K562 (cell line): ENCODE data around the gene ARHGAP26.

ENCODE experiments used
- CTCF ChIP-seq, 3 experiments: IDR thresholded peaks in 2 of 3; conservative IDR thresholded peaks in 1 of 3; 2 replicates each; pipeline ENCODE4 v1.5.1; 2011 to 2012; ENCODE audit warnings: low read length in 3 of 3, mild to moderate bottlenecking in 3 of 3, control low read depth in 2 of 3, improper control_type of control experiment in 1 of 3, inconsistent platforms in 1 of 3, low read depth in 1 of 3, mixed read lengths in 1 of 3, moderate library complexity in 1 of 3; ENCODE audit not compliant: insufficient read depth in 2 of 3
- EZH2 ChIP-seq: IDR thresholded peaks from 2 replicates; pipeline ENCODE4 v1.6.1; 2012; ENCODE audit warnings: low read depth, mild to moderate bottlenecking, inconsistent platforms, low read length, borderline replicate concordance
- HIVEP1 ChIP-seq: fragments of 250-450 bp; sonication (Bioruptor Pico); IDR thresholded peaks from 2 replicates; pipeline ENCODE4 v1.4.0; 2020; ENCODE audit warnings: mild to moderate bottlenecking
- KDM2B ChIP-seq: fragments of 250-450 bp; sonication (Bioruptor Pico); IDR thresholded peaks from 2 replicates; pipeline ENCODE4 v1.8.0; 2021; ENCODE audit warnings: mild to moderate bottlenecking, moderate library complexity
- POLR3G ChIP-seq: IDR thresholded peaks from 2 replicates; pipeline ENCODE4 v1.6.1; 2011; ENCODE audit not compliant: insufficient read length, insufficient replicate concordance; ENCODE audit errors: extremely low read depth
- SREBF2 ChIP-seq: sonication (generic); formaldehyde crosslinking; IDR thresholded peaks from 2 replicates; pipeline ENCODE4 v1.4.0; 2020; ENCODE audit warnings: mild to moderate bottlenecking, missing genetic modification reagents
- TCF3 ChIP-seq: sonication (generic); formaldehyde crosslinking; IDR thresholded peaks from 2 replicates; pipeline ENCODE4 v1.4.0; 2020; ENCODE audit warnings: mild to moderate bottlenecking, missing genetic modification reagents

- TF ChIP-seq HIVEP1 (CRISPR knock-in tag) (no peak), EZH2 (no peak), SREBF2 (CRISPR knock-in tag) (no peak), POLR3G (no peak), KDM2B (CRISPR knock-in tag) (no peak), TCF3 (CRISPR knock-in tag) (no peak), CTCF (IDR thresholded peaks at IDR 0.05 in 2 of 3, conservative IDR thresholded peaks at IDR 0.05 in 1 of 3; ENCODE audit: insufficient read depth in 2 of 3, low read depth in 1 of 3, low read length in 3 of 3) (no peak)
Observed at GRCh38 chr5:142969624-142970439, 199.7 kb downstream of the ARHGAP26 start.
